HG02798 (cell line): ENCODE results near the gene LDLRAD2.

Experiments used
- ATAC-seq: cut with Tn5 transposase; IDR thresholded peaks from one replicate; pipeline ENCODE4 v1.9.1; 2021; ENCODE audit warnings: mild to moderate bottlenecking; ENCODE audit not compliant: unreplicated experiment, poor library complexity

Gene LDLRAD2

GRCh38 chr1:21855257-21856096, 43.4 kb downstream of the LDLRAD2 start:
- no peak for ATAC-seq

- no peak for ATAC-seq
Observed at GRCh38 chr1:21857142-21857839, 45.2 kb downstream of the LDLRAD2 start.

- ATAC-seq, result no peak
Observed at GRCh38 chr1:21857840-21858670, 46.0 kb downstream of the LDLRAD2 start.

GRCh38 chr1:21859669-21860179, 47.7 kb downstream of the LDLRAD2 start:
- ATAC-seq, result no peak

- no peak for ATAC-seq
Observed at GRCh38 chr1:21860971-21861370, 48.9 kb downstream of the LDLRAD2 start.

- no peak for ATAC-seq
Observed at GRCh38 chr1:21861602-21862429, 49.8 kb downstream of the LDLRAD2 start.

DNA sequence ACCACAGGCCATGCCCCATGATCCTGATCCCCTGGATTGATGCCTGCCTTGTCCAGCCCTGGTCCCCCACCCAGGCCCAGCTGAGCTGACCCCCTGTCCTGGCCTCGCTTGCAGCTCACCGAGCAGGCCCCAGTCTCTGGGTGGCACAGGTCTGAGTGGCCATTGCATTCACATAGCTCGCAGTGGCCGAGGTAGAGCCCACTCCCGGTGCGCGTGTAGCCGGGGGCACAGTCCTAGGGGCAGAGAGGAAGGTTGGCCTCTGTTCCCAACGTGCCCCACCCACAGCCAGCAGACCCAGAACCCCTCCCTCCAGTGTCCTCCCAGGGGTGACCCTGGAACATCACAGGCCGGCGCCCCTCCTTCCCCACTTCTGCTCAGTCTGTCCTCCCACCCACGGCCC, 51.9 kb downstream of the LDLRAD2 start:
- ATAC-seq, result no peak

GRCh38 chr1:21864730-21865129, 52.7 kb downstream of the LDLRAD2 start:
- no peak for ATAC-seq

- ATAC-seq, result no peak
Observed at GRCh38 chr1:21865609-21865942, 53.5 kb downstream of the LDLRAD2 start.

DNA sequence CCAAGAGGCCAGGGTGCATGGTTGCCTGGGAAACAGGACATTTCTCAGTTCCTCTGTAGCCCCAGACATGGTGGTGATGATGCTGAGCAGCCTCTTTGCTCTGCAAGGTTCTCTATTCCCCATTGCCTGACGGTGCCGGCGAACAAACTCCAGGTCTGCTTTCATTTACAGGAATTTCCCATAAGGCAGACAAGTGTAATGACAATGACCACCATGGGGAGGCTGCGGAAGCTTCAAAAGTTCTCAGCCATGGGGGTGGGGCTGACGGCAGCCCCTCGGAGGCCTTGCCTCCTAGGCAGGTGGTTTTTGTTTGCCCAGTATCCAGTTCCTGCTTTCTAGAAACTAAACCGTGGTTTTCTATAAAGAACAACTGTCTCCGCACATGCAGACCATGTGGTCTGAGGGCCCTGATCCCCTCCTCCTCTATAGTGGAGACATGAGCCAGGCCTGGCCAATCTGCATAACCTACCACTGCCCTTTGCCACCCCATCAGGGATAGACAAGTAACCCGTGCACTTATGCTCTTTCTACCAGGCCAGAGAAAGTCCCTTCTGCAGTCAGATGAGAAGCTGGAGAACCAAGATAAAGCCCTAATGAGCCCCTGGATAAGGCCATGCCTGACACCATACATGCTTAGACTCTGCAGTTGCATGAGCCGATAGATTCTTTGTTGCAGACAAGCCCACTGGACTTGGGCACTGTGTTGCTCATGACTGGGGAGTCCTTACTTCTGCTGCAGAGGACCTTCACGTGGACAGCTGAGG, 54.1 kb downstream of the LDLRAD2 start:
- ATAC-seq, result peak; percentile 79

- no peak for ATAC-seq
Observed at GRCh38 chr1:21866707-21867043, 54.6 kb downstream of the LDLRAD2 start.

DNA sequence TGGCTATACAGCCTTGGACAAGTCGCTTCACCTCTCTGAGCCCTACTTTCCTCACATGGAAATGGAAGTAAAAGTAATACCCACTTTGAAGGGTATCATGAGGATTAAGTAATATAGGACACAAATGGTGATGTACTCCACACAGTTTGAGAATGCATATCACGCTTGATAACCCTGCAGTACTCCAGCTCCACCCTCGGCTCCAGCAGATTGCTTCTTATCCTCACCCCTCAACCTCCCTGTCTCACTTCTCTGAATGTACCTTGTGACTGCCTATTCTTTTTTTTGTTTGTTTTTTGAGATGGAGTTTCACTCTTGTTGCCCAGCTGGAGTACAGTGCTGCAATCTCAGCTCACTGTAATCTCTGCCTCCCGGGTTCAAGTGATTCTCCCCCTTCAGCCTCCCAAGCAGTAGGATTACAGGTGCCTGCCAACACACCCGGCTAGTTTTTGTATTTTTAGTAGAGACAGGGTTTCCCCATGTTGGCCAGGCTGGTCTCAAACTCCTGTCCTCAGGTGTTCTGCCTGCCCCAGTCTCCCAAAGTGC, 55.5 kb downstream of the LDLRAD2 start:
- ATAC-seq, result no peak

DNA sequence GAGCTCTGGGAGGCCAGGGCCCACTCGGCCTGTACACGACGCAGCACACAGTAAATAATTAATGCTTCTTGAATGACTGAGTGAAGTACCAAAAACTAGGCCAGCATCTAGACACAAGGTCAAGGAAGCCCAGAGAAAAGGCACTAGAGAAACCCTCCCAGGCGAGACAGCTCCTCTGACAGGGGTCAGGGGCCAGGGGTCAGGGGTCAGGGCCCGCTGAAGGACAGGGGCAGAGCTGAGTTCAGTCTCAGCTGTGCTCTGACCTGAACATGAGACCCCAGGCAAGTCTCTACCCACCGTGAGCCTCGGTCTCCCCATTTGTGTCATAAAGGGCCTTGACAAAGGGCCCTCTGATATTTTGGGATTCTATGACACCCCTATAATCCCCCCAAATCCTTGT, 56.4 kb downstream of the LDLRAD2 start:
- ATAC-seq, result no peak

DNA sequence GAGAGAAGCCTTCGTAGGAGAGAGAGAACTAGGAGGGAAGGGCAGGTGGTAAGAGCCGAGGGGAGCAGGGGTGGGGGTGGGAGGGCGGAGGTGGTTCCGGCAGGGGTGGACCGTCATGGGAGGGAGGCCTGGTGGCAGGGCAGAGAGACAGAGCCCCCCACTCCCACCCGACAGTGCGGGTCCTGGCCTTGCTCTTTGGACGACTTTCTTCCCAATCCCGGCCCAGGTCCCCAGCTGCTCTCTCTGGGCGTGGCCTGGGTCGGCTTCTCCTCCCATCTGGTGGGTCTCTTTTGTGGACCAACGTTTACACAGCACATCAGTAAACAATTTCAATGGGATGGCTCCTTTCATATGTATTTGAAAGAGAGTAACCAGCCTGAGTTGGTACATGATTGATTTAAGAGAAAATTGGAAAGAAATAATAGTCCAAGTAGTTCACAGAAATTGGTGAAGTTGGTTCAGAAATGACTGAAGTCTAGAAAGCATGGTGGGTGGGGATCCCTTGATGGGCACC, 56.9 kb downstream of the LDLRAD2 start:
- ATAC-seq, result no peak

DNA sequence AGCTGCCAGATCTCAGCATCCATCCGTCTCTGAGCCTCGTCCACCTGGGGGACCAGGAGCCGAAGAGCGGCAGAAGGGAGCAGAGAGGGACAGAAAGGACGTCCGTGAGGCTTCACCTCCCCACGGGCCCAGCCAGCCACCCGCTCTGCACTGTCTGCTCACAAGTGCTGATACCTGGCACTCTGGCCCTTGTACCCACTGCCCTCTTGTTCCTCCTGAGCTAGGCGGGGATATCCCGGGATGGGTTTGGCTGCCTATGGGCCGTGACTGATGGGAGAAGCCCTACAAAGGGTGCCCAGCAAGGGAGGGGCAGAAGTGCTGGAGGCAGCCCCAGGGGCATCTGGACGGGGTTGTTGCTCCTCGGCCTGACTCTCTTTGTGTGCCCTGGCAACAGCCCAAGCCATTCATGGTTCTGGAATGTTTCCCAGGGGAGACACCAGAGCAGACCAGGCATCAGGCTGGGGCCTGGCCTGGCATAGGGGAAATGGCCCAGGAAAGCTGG, 57.6 kb downstream of the LDLRAD2 start:
- no peak for ATAC-seq

DNA sequence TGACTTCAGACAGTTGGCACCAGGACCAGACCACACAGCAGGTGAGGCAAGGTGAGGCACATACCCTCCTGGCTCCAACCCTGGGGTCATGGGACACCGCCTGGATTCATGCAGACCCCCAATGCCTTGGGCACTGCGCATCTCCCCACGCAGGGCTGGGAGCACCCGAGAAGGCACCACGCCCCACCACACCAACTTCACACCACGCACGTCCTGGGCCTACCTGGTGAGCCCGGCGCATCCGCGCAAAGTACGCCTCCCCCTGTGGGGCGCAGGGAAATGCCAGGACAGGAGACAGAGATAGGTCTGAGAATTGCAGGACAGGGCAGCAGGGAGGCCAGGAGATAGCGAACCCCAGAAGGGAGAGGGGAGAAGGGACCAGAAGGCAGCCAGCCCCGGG, 58.5 kb downstream of the LDLRAD2 start:
- ATAC-seq, result no peak

DNA sequence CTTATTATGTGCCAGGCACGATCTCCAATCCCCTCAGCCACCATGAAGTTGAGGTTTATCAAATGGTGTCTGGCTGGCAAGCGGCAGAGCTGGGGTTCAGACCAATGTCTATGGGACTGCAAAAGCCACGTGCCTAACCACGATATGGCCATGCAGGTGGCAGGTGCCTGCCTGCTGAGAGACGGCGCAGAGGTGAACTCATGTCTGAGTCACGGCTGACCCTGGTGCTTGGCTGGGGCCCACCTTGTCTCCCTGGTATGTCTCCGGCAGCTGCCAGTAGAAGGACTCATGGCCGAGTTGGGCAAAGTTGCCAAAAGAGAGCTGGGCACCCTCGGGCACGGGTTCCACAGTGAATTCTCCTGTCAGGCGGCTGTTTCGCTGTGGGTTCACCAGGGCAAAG, 59.9 kb downstream of the LDLRAD2 start:
- ATAC-seq, result no peak

GRCh38 chr1:21872445-21873079, 60.5 kb downstream of the LDLRAD2 start:
- ATAC-seq, result no peak
